Gastrocnemius medialis (tissue), 4 donors: ENCODE data around the gene CDC123. TPM values are rescaled to one million over a fixed set of nuclear protein-coding genes. Genes with fewer than 3 reads are reported as not detected.

Source experiments
- ATAC-seq, 2 donors: fragments of 150-250 bp; one replicate each; pipeline ENCODE4 v1.9.1; 2016
- DNase-seq, 2 donors: peaks; one replicate each; pipeline ENCODE4 v3.0.0-alpha.2; 2019
- H3K27ac ChIP-seq, 4 donors: fragments of 200-600 bp; sonication (generic); 1 replicate in 1 of 4; 2 replicates in 3 of 4; pipeline ENCODE4 v1.5.1; 2016 to 2018; ENCODE audit warnings: mild to moderate bottlenecking in 2 of 4, moderate library complexity in 1 of 4
- H3K27me3 ChIP-seq, 3 donors: fragments of 200-600 bp; sonication (generic) in 2 of 3; 1 replicate in 1 of 3; 2 replicates in 2 of 3; pipeline versions ENCODE4 v1.5.1 to v1.6.0; 2016 to 2019; ENCODE audit warnings: mild to moderate bottlenecking in 1 of 3, moderate library complexity in 1 of 3
- H3K36me3 ChIP-seq, 2 donors: fragments of 200-600 bp; sonication (generic) in 1 of 2; one replicate each; pipeline ENCODE4 v1.5.1; 2017 to 2018
- H3K4me1 ChIP-seq, 2 donors: fragments of 200-600 bp; sonication (generic) in 1 of 2; one replicate each; pipeline ENCODE4 v1.5.1; 2016 to 2017; ENCODE audit warnings: mild to moderate bottlenecking in 2 of 2
- H3K4me3 ChIP-seq, 4 donors: fragments of 200-600 bp; sonication (generic) in 3 of 4; 1 replicate in 1 of 4; 2 replicates in 3 of 4; pipeline ENCODE4 v1.5.1; 2016 to 2019; ENCODE audit warnings: mild to moderate bottlenecking in 2 of 4
- H3K9me3 ChIP-seq, 3 donors: fragments of 200-600 bp; sonication (generic) in 2 of 3; 1 replicate in 1 of 3; 2 replicates in 2 of 3; pipeline ENCODE4 v1.5.1; 2016 to 2019
- CTCF ChIP-seq, 5 experiments: fragments of 450-650 bp in 3 of 5; fragments of 200-600 bp in 2 of 5; sonication (generic) in 2 of 5; IDR thresholded peaks in 4 of 5; conservative IDR thresholded peaks in 1 of 5; 1 replicate in 4 of 5; 2 replicates in 1 of 5; pipeline ENCODE4 v1.5.1; 2016 to 2019; ENCODE audit warnings: antibody characterized with exemption in 5 of 5, mild to moderate bottlenecking in 3 of 5, moderate library complexity in 3 of 5
- POLR2A ChIP-seq, 2 donors: fragments of 450-650 bp; IDR thresholded peaks; one replicate each; pipeline ENCODE4 v1.6.1; 2017; ENCODE audit warnings: antibody characterized with exemption in 2 of 2, mild to moderate bottlenecking in 2 of 2, moderate library complexity in 2 of 2
- in situ Hi-C, 4 donors: fragments of 200-750 bp; cut with MboI; loops; one replicate each; pipeline versions ENCODE4 v1.15.0 to v1.8.0; 2017; ENCODE audit warnings: low sequenced_read_pairs in 4 of 4
- intact Hi-C: fragments of 100-400 bp; cut with DNase I; formaldehyde crosslinking; loops from one replicate; pipeline ENCODE4 v1.15.1; 2023; ENCODE audit warnings: low total_unique reads
- total RNA-seq, 4 donors: library from RNA; depleted of rRNA; stranded (reverse); fragments of >200 nt; gene quantifications; one replicate each; pipeline versions ENCODE4 v1.1.0 to v1.2.3, GENCODE V29; 2016

The CDC123 gene
- total RNA-seq, 4 donors from 2014 or later = 31.0 to 54.3 (median 37.9) TPM

- Histone ChIP-seq H3K4me1 (peaks cover 13 to 17% of the 10 kb centered on the region in 2 donors), H3K9me3 (no peaks in the 10 kb centered on the region), H3K27me3 (no peaks in the 10 kb centered on the region), H3K36me3 (peaks cover 0 to 25% of the 10 kb centered on the region in 2 donors), H3K4me3 (no peak overlapping the region), H3K27ac (no peak overlapping the region)
- no peak for TF ChIP-seq CTCF (IDR thresholded peaks at IDR 0.05 in 4 of 5, conservative IDR thresholded peaks at IDR 0.05 in 1 of 5)
- no peak for TF ChIP-seq POLR2A (IDR thresholded peaks at IDR 0.05)
- in situ Hi-C loops (loop anchor here in 1 of 4 donors (25.0 kb wide), 1 partner anchor 886 kb away; no protein-coding TSS in a partner anchor), intact Hi-C loops (no loop called here)
- ATAC-seq = no peak
- DNase-seq = no peak
These were observed 4.9 kb downstream of the CDC123 start for GRCh38 chr10:12200850-12201249.

- TF ChIP-seq CTCF (IDR thresholded peaks at IDR 0.05 in 4 of 5, conservative IDR thresholded peaks at IDR 0.05 in 1 of 5) (no peak), POLR2A (IDR thresholded peaks at IDR 0.05) (no peak)
- intact Hi-C loops (no loop called here), in situ Hi-C loops (loop anchor here in 1 of 4 donors (25.0 kb wide), 1 partner anchor 886 kb away; no protein-coding TSS in a partner anchor)
- no peak overlapping the region for H3K4me3 ChIP-seq
- DNase-seq = no peak
- no peaks in the 10 kb centered on the region for H3K27me3 ChIP-seq
- H3K27ac ChIP-seq = no peak overlapping the region
- H3K36me3 ChIP-seq = peaks cover 0 to 25% of the 10 kb centered on the region in 2 donors
- no peak for ATAC-seq
- H3K4me1 ChIP-seq = peaks cover 13 to 15% of the 10 kb centered on the region in 2 donors
- no peaks in the 10 kb centered on the region for H3K9me3 ChIP-seq
These were observed 5.6 kb downstream of the CDC123 start for GRCh38 chr10:12201543-12201942.

- H3K27ac ChIP-seq = no peak overlapping the region
- H3K4me1 ChIP-seq = peaks cover 6 to 8% of the 10 kb centered on the region in 2 donors
- peaks cover 0 to 25% of the 10 kb centered on the region in 2 donors for H3K36me3 ChIP-seq
- no peaks in the 10 kb centered on the region for H3K9me3 ChIP-seq
- DNase-seq (no peak), ATAC-seq (no peak)
- H3K27me3 ChIP-seq = no peaks in the 10 kb centered on the region
- no peak for TF ChIP-seq POLR2A (IDR thresholded peaks at IDR 0.05)
- no peak for TF ChIP-seq CTCF (IDR thresholded peaks at IDR 0.05 in 4 of 5, conservative IDR thresholded peaks at IDR 0.05 in 1 of 5)
- intact Hi-C loops = no loop called here
- no peak overlapping the region for H3K4me3 ChIP-seq
- in situ Hi-C loops = loop anchor here in 1 of 4 donors (25.0 kb wide), 1 partner anchor 885 kb away; no protein-coding TSS in a partner anchor
These were observed 6.2 kb downstream of the CDC123 start for GRCh38 chr10:12202226-12202625.

GRCh38 chr10:12205082-12205481 is 9.1 kb downstream of the CDC123 start:
- no peaks in the 10 kb centered on the region for H3K4me1 ChIP-seq
- intact Hi-C loops = no loop called here
- TF ChIP-seq CTCF (IDR thresholded peaks at IDR 0.05 in 4 of 5, conservative IDR thresholded peaks at IDR 0.05 in 1 of 5) (no peak), POLR2A (IDR thresholded peaks at IDR 0.05) (no peak)
- no peak overlapping the region for H3K4me3 ChIP-seq
- ATAC-seq (no peak), DNase-seq (no peak)
- no peak overlapping the region for H3K27ac ChIP-seq
- no peaks in the 10 kb centered on the region for H3K27me3 ChIP-seq
- in situ Hi-C loops = loop anchor here in 1 of 4 donors (25.0 kb wide), 1 partner anchor 882 kb away; no protein-coding TSS in a partner anchor
- H3K9me3 ChIP-seq = no peaks in the 10 kb centered on the region
- H3K36me3 ChIP-seq = peaks cover 0 to 24% of the 10 kb centered on the region in 2 donors

- ATAC-seq = no peak
- Histone ChIP-seq H3K4me1 (no peaks in the 10 kb centered on the region), H3K4me3 (no peak overlapping the region), H3K36me3 (peaks cover 0 to 31% of the 10 kb centered on the region in 2 donors), H3K27ac (no peak overlapping the region), H3K9me3 (no peaks in the 10 kb centered on the region), H3K27me3 (no peaks in the 10 kb centered on the region)
- DNase-seq = no peak
- no peak for TF ChIP-seq POLR2A (IDR thresholded peaks at IDR 0.05)
- no peak for TF ChIP-seq CTCF (IDR thresholded peaks at IDR 0.05 in 4 of 5, conservative IDR thresholded peaks at IDR 0.05 in 1 of 5)
- in situ Hi-C loops = loop anchor here in 1 of 4 donors (25.0 kb wide), 1 partner anchor 880 kb away; no protein-coding TSS in a partner anchor
- intact Hi-C loops = no loop called here
These were observed 11.1 kb downstream of the CDC123 start for GRCh38 chr10:12207114-12207513.
